Nucleus accumbens (tissue), 56 donors: ENCODE measurements around the gene AVP.
"Not testable (repeated sequence)": the region's sequence is repeated elsewhere in the genome, so short reads cannot be mapped to it uniquely, and the experiment has no call there.

ENCODE experiments used
- DNase-seq, 56 donors: peaks; one replicate each; lab custom pipeline; 2025; lab: John Stamatoyannopoulos, UW

The AVP gene

GRCh38 chr20:3085571-3086072 is 1.1 kb upstream of the AVP start:
- DNase-seq = no peak

GRCh38 chr20:3084986-3085360 is 449 bp upstream of the AVP start:
- no peak for DNase-seq

DNA sequence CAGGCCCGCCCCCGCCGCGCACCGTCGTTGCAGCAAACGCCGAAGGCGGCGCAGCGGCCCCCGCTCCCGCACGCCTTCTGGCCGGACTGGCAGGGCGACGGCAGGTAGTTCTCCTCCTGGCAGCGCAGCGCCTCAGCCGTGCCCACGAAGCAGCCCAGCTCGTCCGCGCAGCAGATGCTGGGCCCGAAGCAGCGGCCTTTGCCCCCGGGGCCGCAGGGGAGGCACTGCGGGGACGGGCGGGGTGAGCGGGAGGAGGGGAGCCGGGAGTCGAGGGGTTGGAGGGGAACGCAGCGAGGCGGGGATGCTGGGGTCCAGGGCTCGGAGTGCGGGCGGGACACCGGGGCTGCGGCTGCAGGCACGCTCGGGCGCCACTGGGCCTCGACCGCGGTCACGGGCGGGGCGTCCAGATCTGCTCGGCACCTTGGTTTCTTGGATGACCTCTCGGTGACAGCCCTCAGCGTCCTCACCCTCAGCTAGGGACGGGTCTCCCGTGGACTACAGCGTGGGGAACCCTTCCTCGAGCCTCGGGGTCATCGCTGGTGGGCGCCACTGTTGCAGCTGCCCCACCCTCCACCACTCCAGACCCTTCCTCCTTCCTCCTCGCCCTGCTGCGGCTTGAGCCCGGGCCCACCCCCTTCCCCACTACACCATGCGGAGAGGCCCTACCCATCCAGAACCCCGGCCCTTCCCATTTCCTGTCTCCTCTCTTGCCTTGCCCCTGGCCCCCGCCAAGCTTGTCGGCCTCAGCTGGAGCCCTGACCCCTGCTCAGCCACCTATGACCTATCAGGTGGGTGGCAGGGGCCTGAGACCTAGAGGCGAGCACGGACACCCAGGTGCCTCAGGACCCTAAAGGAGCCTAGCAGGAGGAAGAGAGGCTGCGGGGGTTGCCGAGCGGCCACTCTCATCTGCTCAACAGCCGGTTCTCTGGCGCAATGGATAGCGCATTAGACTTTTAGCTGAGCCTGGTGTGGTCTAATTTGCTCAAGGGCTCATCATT is 1.3 kb downstream of the AVP start:
- DNase-seq = no peak

GRCh38 chr20:3082306-3082951 is 2.1 kb downstream of the AVP start:
- no peak for DNase-seq

- DNase-seq = no peak
Observed at GRCh38 chr20:3081641-3082040, 2.9 kb downstream of the AVP start.

GRCh38 chr20:3080939-3081388 is 3.6 kb downstream of the AVP start:
- peak in 22 of 56 donors; percentile 2 to 65 (median 14) for DNase-seq

DNA sequence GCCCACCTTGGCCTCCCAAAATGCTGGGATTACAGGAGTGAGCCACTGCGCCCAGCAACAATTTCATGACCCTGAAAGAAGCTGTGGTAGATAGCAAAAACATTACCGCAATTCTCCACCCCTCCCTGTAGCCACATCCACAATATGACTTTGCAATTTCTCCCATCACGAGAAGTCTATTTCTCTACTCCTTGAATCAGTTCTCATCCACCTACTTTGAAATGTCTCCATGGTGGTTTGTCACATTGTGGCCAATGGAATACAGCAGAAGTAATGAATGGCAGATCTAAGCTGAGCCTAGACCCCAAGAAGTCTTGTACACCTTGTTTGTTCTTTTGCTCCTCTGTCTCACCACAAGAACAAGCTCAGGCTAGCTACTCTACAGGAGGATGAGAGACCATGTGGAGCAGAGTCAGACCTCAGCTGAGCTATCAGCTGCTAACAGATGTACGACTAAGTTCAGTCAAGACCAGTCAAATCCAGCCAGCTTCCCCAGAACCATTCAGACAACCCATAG is 6.8 kb downstream of the AVP start:
- DNase-seq = no peak

DNA sequence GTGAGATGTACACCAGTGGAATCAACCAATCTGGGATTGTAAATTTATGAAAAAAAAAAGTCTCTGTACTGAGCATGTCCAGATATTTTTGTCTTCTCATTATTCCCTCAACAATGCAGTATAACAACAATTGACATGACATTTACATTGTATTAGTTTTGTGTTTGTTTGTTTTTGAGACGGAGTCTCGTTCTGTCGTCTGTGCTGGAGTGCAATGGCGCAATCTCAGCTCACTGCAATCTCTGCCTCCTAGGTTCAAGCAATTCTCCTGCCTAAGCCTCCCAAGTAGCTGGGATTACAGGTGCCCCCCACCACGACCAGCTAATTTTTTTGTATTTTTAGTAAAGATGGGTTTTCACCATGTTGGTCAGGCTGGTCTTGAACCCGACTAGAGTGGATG is 9.2 kb downstream of the AVP start:
- not testable (repeated sequence) for DNase-seq

- DNase-seq = no peak
Observed at GRCh38 chr20:3074812-3075211, 9.7 kb downstream of the AVP start.

DNA sequence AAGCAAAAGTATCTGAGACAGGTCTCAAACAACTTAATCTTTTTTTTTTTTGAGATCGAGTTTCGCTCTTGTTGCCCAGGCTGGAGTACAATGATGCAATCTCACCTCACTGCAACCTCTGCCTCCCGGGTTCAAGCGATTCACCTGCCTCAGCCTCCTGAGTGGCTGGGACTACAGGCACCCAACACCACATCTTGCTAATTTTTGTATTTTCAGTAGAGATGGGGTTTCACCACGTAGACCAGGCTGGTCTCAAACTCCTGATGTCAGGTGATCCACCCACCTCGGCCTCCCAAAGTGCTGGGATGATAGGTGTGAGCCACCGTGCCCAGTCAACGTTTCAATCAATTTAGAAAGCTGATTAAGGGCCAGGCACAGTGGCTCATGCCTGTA is 11.3 kb downstream of the AVP start:
- not testable (repeated sequence) for DNase-seq

GRCh38 chr20:3072530-3073250 is 11.8 kb downstream of the AVP start:
- no peak for DNase-seq

DNA sequence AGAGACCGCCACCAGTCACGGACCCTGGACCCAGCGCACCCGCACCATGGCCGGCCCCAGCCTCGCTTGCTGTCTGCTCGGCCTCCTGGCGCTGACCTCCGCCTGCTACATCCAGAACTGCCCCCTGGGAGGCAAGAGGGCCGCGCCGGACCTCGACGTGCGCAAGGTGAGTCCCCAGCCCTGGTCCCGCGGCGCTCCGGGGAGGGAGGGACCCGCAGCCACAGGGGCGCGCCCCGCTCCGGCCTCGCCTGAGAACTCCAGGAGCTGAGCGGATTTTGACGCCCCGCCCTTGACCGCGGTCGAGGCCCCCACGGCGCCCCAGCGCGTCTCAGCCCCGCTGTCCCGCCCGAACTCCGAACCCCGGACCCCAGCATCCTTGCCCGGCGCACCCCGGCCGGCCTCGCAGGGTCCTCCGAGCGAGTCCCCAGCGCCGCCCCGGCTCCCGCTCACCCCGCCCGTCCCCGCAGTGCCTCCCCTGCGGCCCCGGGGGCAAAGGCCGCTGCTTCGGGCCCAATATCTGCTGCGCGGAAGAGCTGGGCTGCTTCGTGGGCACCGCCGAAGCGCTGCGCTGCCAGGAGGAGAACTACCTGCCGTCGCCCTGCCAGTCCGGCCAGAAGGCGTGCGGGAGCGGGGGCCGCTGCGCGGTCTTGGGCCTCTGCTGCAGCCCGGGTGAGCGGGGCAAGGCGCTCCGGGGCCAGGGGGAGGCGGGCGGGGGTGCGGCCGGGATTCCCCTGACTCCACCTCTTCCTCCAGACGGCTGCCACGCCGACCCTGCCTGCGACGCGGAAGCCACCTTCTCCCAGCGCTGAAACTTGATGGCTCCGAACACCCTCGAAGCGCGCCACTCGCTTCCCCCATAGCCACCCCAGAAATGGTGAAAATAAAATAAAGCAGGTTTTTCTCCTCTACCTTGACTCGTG is 12.7 kb downstream of the AVP start, which contains the start of gene OXT:
Gene OXT (plus strand): TSS at position 11 of the 920 bp plus-strand sequence. CDS start 36 bp downstream, at position 47.
- DNase-seq = no peak

- no peak for DNase-seq
Observed at GRCh38 chr20:3071266-3071609, 13.3 kb downstream of the AVP start.

DNA sequence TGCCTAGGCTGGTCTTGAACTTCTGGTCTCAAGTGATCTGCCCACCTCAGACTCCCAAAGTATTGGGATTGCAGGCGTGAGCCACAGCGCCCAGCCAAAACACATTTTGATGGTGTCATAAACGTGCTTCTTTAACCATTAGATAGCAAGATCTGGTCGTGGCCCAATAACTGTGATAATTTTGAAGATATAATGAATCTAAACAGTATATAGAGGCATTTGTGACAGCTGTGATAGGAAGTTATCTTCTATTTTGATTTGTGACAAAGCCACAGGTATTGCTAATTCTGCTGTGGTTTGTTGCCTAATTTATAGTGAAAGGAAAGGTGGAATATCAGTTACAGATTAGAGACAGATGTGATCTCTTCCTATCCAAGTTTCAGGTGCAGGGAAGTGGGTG is 13.8 kb downstream of the AVP start:
- no peak for DNase-seq

- no peak for DNase-seq
Observed at GRCh38 chr20:3068986-3069900, 15.3 kb downstream of the AVP start.

- DNase-seq = no peak
Observed at GRCh38 chr20:3068075-3068474, 16.4 kb downstream of the AVP start.

GRCh38 chr20:3067139-3068014 is 17.1 kb downstream of the AVP start:
- peak in 2 of 56 donors; percentile 12 to 15 for DNase-seq
